Choroid plexus epithelial cell (primary cell): ENCODE data around the gene SLC11A2.
A peak's percentile ranks its signal among the peaks of the same experiment; 100 is the strongest.

ENCODE experiments used
- DNase-seq: peaks from one replicate; pipeline ENCODE4 v3.0.0-alpha.2; 2010; ENCODE audit warnings: low read depth
- H3K4me3 ChIP-seq: 2 replicates; pipeline ENCODE4 v1.5.1; 2011; ENCODE audit warnings: low read depth, mild to moderate bottlenecking, control low read depth, low read length, moderate library complexity
- CTCF ChIP-seq: conservative IDR thresholded peaks from 2 replicates; pipeline ENCODE4 v1.5.1; 2011; ENCODE audit warnings: low read depth, mild to moderate bottlenecking, control low read depth, inconsistent platforms, low read length, moderate library complexity

SLC11A2 gene

GRCh38 chr12:50992819-50993218 lies 33.4 kb downstream of the SLC11A2 start:
- DNase-seq = peak; percentile 47
- H3K4me3 ChIP-seq = no peak overlapping the region
- no peak for TF ChIP-seq CTCF

- TF ChIP-seq CTCF = no peak
- no peak for DNase-seq
- H3K4me3 ChIP-seq = no peak overlapping the region
These were observed 34.9 kb downstream of the SLC11A2 start for GRCh38 chr12:50991291-50991690.

- no peak for TF ChIP-seq CTCF
- DNase-seq = no peak
- H3K4me3 ChIP-seq = no peak overlapping the region
These were observed 35.4 kb downstream of the SLC11A2 start for GRCh38 chr12:50990791-50991190.

- no peak overlapping the region for H3K4me3 ChIP-seq
- TF ChIP-seq CTCF = no peak
These were observed 35.9 kb downstream of the SLC11A2 start for GRCh38 chr12:50990147-50990727.

GRCh38 chr12:50988871-50989270 lies 37.3 kb downstream of the SLC11A2 start:
- TF ChIP-seq CTCF = no peak
- DNase-seq = no peak

More at GRCh38 chr12:50990147-50990727, 35.9 kb downstream of the SLC11A2 start:
- DNase-seq = no peak

GRCh38 chr12:50988051-50988450 lies 38.1 kb downstream of the SLC11A2 start:
- no peak overlapping the region for H3K4me3 ChIP-seq
- DNase-seq = no peak
- TF ChIP-seq CTCF = no peak

More at GRCh38 chr12:50988871-50989270, 37.3 kb downstream of the SLC11A2 start:
- H3K4me3 ChIP-seq = no peak overlapping the region
